CMK (cell line): ENCODE results near the gene CAPN7.

Source experiments
- DNase-seq: peaks from one replicate; pipeline ENCODE4 v3.0.0-alpha.2; 2010; ENCODE audit warnings: low read depth

Gene CAPN7

GRCh38 chr3:15298504-15298903 is 92.5 kb downstream of the CAPN7 start:
- DNase-seq, result no peak

- no peak for DNase-seq
Measured at GRCh38 chr3:15299036-15299435, 93.0 kb downstream of the CAPN7 start.

- no peak for DNase-seq
Measured at GRCh38 chr3:15300323-15301078, 94.5 kb downstream of the CAPN7 start.

DNA sequence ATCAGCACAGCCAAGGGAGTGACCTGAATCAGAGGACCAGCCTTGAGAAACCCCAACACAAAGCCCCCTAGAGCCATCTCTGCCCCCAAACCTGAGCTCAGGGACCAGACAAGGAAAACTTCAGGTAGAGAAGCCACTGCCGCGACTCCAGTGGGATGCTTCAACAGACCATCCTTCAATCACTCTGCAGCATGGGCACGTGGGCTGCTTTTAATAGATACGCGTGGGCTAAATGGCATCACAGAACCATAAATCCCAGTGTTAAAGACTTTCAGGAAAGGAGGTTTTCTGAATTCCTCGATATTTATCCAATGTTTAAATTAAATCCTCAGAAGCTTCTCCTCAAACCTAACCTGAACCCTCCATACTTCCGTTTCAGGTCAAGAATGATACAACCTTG is 95.7 kb downstream of the CAPN7 start:
- DNase-seq, result no peak
